ENCODE data around the gene OR10K2. TPM values are rescaled to one million over a fixed set of nuclear protein-coding genes. Genes with fewer than 3 reads are reported as not detected.

OR10K2 gene
- total RNA-seq, 2 donors from 2014 or later, result not detected

GRCh38 chr1:158371188-158371953 lies 54.7 kb downstream of the OR10K2 start:
- H3K4me3 ChIP-seq (ENCODE audit: low read length), result no peak overlapping the region
- TF ChIP-seq, protein P1, sequence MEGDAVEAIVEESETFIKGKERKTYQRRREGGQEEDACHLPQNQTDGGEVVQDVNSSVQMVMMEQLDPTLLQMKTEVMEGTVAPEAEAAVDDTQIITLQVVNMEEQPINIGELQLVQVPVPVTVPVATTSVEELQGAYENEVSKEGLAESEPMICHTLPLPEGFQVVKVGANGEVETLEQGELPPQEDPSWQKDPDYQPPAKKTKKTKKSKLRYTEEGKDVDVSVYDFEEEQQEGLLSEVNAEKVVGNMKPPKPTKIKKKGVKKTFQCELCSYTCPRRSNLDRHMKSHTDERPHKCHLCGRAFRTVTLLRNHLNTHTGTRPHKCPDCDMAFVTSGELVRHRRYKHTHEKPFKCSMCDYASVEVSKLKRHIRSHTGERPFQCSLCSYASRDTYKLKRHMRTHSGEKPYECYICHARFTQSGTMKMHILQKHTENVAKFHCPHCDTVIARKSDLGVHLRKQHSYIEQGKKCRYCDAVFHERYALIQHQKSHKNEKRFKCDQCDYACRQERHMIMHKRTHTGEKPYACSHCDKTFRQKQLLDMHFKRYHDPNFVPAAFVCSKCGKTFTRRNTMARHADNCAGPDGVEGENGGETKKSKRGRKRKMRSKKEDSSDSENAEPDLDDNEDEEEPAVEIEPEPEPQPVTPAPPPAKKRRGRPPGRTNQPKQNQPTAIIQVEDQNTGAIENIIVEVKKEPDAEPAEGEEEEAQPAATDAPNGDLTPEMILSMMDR (conservative IDR thresholded peaks at IDR 0.05), result no peak
- no peak for DNase-seq
- no peaks in the 10 kb centered on the region for H3K4me1 ChIP-seq (ENCODE audit: control insufficient read depth, insufficient read depth, low read length)
- Mint-ChIP-seq H3K27me3 (ENCODE audit: insufficient read depth) (no peaks in the 10 kb centered on the region), H3K4me3 (no peak overlapping the region), H3K36me3 (ENCODE audit: low read depth) (no peaks in the 10 kb centered on the region), H3K4me1 (no peaks in the 10 kb centered on the region), H3K27ac (no peak overlapping the region), H3K9me3 (peaks cover 13% of the 10 kb centered on the region)
- no peak overlapping the region for H3K9ac ChIP-seq (ENCODE audit: extremely low read depth, low read length, poor library complexity, severe bottlenecking)
- H3K9me3 ChIP-seq (ENCODE audit: control insufficient read depth, low read length), result peaks cover 10% of the 10 kb centered on the region
- no peaks in the 10 kb centered on the region for H3K27me3 ChIP-seq (ENCODE audit: control insufficient read depth, insufficient read depth, low read length, poor library complexity, severe bottlenecking)
- no peaks in the 10 kb centered on the region for H3K36me3 ChIP-seq (ENCODE audit: control insufficient read depth, insufficient read depth, low read length)
- 88 to 100% methylated on average over 1 to 6 of the region's 6 CpGs for WGBS, 2 experiments (ENCODE audit: insufficient coverage in 1 of 2, insufficient read length in 1 of 2)
- H3K27ac ChIP-seq (ENCODE audit: low read depth, low read length), result no peak overlapping the region

Other genes with a start within 250 kb of the OR10K2 start
- 1 to 10 TPM; 1.7 TPM for gene CD1D, start 245.3 kb downstream of the OR10K2 start, total RNA-seq
- gene CD1A, start 171.8 kb downstream of the OR10K2 start, total RNA-seq, result not detected
- not detected for gene CD1C, start 136.3 kb downstream of the OR10K2 start, total RNA-seq
- gene CD1B, start 94.7 kb downstream of the OR10K2 start, total RNA-seq, result not detected
- not detected for gene CD1E, start 72.3 kb downstream of the OR10K2 start, total RNA-seq
- gene OR10T2, start 26.8 kb downstream of the OR10K2 start, total RNA-seq, result not detected
- not detected for gene OR10K1, start 35.6 kb upstream of the OR10K2 start, total RNA-seq
- not detected for gene OR10R2, start 46.0 kb upstream of the OR10K2 start, total RNA-seq
- not detected for gene OR6Y1, start 128.2 kb upstream of the OR10K2 start, total RNA-seq
- not detected for gene OR6P1, start 144.3 kb upstream of the OR10K2 start, total RNA-seq
- gene OR10X1, start 153.7 kb upstream of the OR10K2 start, total RNA-seq, result not detected
- gene OR10Z1, start 179.0 kb upstream of the OR10K2 start, total RNA-seq, result not detected

Measured in endodermal cell (in vitro differentiated cells).